NB4 (cell line): Measurements from ENCODE around the gene UFSP2.

Experiments used
- DNase-seq: peaks from one replicate; pipeline ENCODE4 v3.0.0; 2010; ENCODE audit warnings: low read depth
- H3K4me3 ChIP-seq: one replicate; pipeline ENCODE4 v1.5.1; 2011; ENCODE audit warnings: mild to moderate bottlenecking, low read depth, low read length, moderate library complexity
- CTCF ChIP-seq: IDR thresholded peaks from one replicate; pipeline ENCODE4 v1.5.1; 2012; ENCODE audit warnings: low read depth, low read length
- MYC ChIP-seq: IDR thresholded peaks from 2 replicates; pipeline ENCODE4 v1.6.1; 2011; ENCODE audit warnings: low read depth, low read length
- POLR2A ChIP-seq: IDR thresholded peaks from 2 replicates; pipeline ENCODE4 v1.6.1; 2011; ENCODE audit warnings: mild to moderate bottlenecking; ENCODE audit not compliant: insufficient read length; ENCODE audit errors: extremely low read depth
- TF ChIP-seq, protein P1 (sequence below): IDR thresholded peaks from 2 replicates; pipeline ENCODE4 v1.6.1; 2011; ENCODE audit warnings: low read depth, low read length

UFSP2 gene

DNA sequence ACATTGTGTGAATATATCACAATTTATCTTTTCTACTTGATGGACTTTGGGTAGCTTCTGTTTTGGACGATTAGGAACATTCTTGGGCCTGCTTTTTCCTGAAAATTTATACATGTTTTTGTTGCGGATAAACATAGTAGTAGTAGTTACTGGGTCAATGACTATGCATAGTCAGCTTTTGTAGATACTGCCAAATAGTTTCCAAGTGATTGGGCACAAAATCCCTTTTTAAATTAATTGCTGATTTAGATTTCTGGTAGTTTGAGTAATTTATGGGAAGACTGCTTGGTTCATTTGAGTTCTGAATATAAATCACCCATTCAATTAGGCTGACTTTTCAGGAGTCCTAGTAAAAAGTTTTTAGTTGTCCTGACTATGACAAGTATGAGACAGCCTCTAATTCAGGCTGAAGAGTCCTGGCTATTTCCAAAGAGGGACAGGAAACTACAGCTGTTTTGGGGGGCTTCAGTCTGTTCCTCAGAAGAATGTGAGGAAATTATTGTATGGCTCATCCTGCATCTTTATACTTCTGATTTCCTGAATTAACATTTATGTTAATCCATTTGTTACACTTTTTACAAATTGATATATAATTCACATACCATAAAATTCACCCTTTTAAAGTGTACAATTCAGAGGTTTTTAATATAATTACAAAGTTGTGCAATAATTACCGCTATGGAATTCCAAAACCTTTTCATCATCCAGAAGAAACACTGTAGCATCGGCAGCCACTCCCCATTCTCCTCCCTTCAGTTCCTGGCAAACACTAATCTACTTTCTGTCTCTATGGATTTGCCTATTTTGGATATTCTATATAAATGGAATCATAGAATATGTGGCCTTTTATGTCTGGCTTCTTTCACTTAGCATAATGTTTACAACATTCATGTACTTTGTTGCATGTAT, 44.2 kb downstream of the UFSP2 start:
- H3K4me3 ChIP-seq, result no peak overlapping the region
- no peak for DNase-seq
- TF ChIP-seq CTCF (no peak), MYC (no peak), POLR2A (no peak)
- TF ChIP-seq, protein P1, sequence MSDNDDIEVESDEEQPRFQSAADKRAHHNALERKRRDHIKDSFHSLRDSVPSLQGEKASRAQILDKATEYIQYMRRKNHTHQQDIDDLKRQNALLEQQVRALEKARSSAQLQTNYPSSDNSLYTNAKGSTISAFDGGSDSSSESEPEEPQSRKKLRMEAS, result no peak

DNA sequence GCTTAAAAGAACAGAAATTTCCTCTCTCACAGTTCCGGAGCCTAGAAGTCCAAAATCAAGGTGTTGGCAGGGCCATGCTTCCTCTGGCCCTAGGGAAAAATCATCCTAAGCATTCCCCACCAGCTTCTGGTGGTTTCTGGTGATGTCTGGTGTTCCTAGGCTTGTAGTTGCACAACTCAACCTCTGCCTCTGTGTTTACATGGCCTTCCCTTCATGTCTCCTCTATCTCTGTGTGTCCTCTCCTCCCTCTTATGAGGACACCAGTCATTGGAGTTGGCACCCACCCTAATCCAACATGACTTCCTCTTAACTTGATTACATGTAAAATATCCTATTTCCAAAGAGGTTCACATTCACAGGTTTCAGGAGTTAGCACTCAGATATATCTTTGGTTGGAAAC, 45.4 kb downstream of the UFSP2 start:
- H3K4me3 ChIP-seq, result no peak overlapping the region
- TF ChIP-seq MYC (no peak), CTCF (no peak)
- TF ChIP-seq, protein P1, result no peak
- DNase-seq, result no peak

DNA sequence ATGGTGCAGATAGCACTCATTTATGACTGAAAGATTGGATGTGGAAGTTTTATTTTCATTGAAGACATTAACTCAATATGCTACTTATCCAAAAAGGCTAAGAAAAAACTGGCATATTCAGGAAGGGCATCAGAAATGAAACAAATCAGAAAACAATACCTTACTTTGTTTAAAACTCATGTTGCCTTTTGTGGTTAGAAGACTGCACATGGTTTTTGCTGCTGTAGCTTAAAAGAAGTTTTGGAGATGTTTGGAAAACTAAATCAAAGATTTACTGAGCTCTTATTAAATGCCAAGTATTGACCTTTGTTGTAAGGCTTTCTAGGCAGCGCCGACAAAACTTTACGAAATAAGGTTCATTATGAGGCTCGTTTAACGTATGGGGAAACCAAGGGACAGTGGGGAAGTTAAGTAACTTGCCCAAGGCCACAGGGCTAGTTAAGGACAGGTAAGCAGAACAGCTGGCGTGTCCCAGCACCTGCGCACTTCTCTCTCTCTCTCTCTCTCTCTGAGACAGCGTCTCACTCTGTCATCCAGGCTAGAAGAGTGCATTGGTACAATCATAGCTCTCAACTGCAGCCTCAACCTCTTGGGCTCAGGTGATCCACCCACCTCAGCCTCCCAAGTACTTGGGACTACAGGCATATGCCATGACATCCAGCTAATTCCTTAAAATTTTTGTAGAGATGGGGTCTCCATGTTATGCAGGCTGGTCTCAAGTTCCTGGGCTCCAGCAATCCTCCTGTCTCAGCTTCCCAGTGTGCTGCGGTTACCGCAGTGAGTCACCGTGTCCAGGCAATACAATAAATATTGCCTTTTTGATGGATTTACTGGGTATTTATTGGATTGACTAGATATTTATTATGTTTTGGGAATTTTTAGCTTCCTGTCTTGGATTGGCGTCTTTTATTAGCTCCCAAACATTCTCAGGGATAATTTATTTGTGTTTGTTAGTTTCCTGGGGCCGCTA, 46.2 kb downstream of the UFSP2 start:
- DNase-seq, result no peak
- no peak overlapping the region for H3K4me3 ChIP-seq
- no peak for TF ChIP-seq CTCF
- TF ChIP-seq MYC, result no peak
- no peak for TF ChIP-seq POLR2A
- TF ChIP-seq, protein P1, result no peak

GRCh38 chr4:185378264-185378663, 47.5 kb downstream of the UFSP2 start:
- TF ChIP-seq, protein P1, result no peak
- TF ChIP-seq MYC (no peak), POLR2A (no peak), CTCF (no peak)
- DNase-seq, result no peak
- H3K4me3 ChIP-seq, result no peak overlapping the region

DNA sequence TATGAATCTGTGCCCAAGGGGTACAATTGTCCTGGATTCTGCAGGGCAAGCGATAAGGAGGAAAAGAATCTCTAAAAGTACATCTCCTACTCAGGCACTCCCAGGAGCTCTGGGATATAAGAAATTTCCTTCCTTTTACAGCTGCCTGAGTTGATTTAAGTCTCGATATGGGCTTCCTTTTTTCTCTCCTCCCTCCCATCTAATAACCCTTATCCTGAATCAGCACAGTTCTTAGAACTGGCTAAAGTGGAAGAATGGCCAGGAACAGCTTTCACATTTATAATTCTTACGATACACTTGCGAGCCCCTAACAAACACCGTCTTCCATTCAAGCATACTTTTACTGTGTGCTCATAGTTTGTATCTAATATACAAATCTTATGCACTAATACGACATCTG, 51.2 kb downstream of the UFSP2 start:
- no peak overlapping the region for H3K4me3 ChIP-seq

More for the DNA sequence above, 51.2 kb downstream of the UFSP2 start:
- DNase-seq, result no peak
- TF ChIP-seq POLR2A (no peak), CTCF (no peak), MYC (no peak)
- TF ChIP-seq, protein P1, result no peak
